Psoas muscle (tissue), 8 donors: ENCODE data around the gene CACNA2D4. TPM values are rescaled to one million over a fixed set of nuclear protein-coding genes. Genes with fewer than 3 reads are reported as not detected.

Experiments
- ATAC-seq, 4 donors: fragments of 200-7000 bp; cut with Tn5 transposase; one replicate each; pipeline ENCODE4 v1.9.1; 2020; ENCODE audit warnings: moderate library complexity in 3 of 4, mild to moderate bottlenecking in 2 of 4
- DNase-seq, 2 donors: peaks; one replicate each; pipeline ENCODE4 v3.0.0-alpha.2; 2020
- H3K27ac ChIP-seq: fragments of 200-600 bp; one replicate; pipeline ENCODE4 v1.8.0; 2022
- H3K27me3 ChIP-seq, 3 donors: fragments of 200-600 bp in 1 of 3; one replicate each; pipeline versions ENCODE4 v1.6.1 to v1.8.0; 2013 to 2022; ENCODE audit warnings: low read length in 2 of 3, mild to moderate bottlenecking in 2 of 3, moderate library complexity in 1 of 3; ENCODE audit not compliant: insufficient read depth in 3 of 3
- H3K36me3 ChIP-seq, 2 donors: fragments of 200-600 bp in 1 of 2; one replicate each; pipeline versions ENCODE4 v1.6.1 to v1.8.0; 2013 to 2022; ENCODE audit warnings: low read depth in 1 of 2, mild to moderate bottlenecking in 1 of 2, moderate library complexity in 1 of 2; ENCODE audit not compliant: insufficient read depth in 1 of 2
- H3K4me1 ChIP-seq: fragments of 200-600 bp; one replicate; pipeline ENCODE4 v1.8.0; 2022
- H3K4me3 ChIP-seq: fragments of 200-600 bp; one replicate; pipeline ENCODE4 v1.8.0; 2022; ENCODE audit warnings: mild to moderate bottlenecking
- H3K9me3 ChIP-seq: fragments of 200-600 bp; one replicate; pipeline ENCODE4 v1.8.0; 2022
- WGBS, 3 donors: extraction: QIAGEN DNeasy Blood & Tissue Kit; methylation state at CpG; one replicate each; pipeline versions ENCODE4 v1.1.6 to v1.1.7; 2013; 5-methylcytosine and 5-hydroxymethylcytosine counted together
- intact Hi-C, 2 donors: fragments of 100-400 bp; cut with DNase I; formaldehyde crosslinking; loops; one replicate each; pipeline versions ENCODE4 v1.11.0 to v1.14.2; 2022
- polyA plus RNA-seq, 3 donors: library from polyadenylated mRNA; stranded (reverse); fragments of 200-250 nt; gene quantifications; one replicate each; pipeline ENCODE4 v1.2.3, GENCODE V29; 2013
- total RNA-seq, 4 donors: library from RNA; stranded (reverse); fragmentation: NEBNext Ultra II Directional in 2 of 4; extraction: Animal tissue kit (Norgen Biotek cat#: 25700) in 2 of 4; gene quantifications; one replicate each; pipeline versions ENCODE4 v1.2.1 to v1.2.4, GENCODE V29; 2021 to 2023
- TF ChIP-seq, protein P1 (sequence below): fragments of 200-600 bp; IDR thresholded peaks from one replicate; pipeline ENCODE4 v1.8.0; 2022; ENCODE audit warnings: antibody characterized with exemption
- donor health status: healthy with polysubstance abuse.
- donor health status: DM: no; HTN: no; CAD: no; lungs with moderate emphysema.
- donor health status: Bipolar disorder and iron deficiency.
- donor health status: healthy.
- donor health status: DM: yes; HTN: yes; CAD: no.
- donor health status: DM: no; HTN: no; CAD: no.
- donor health status: DM: no; HTN: no; CAD: no.
- donor health status: DM: yes; HTN: yes; CAD: no.

The CACNA2D4 gene
- total and polyA plus RNA-seq, 7 donors = 0.74 to 1.8 (median 0.93) TPM

DNA sequence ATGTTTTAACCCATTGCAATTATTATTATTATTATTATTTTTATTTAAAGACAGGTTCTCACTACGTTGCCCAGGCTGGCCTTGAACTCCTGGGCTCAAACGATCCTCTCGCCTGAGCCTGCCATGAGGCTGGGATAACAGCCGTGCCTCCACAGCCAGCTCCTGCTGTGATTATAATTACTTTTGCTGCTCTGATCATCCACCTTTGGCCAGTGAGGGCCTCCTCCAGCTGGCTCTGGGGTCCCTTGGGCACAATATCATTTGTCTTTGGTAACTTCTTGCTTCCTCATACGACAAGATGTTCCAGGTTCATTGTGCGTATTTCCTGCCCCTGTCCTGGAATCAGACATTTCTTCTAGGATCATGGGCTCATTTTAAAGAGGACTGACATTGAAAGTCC is 69.7 kb downstream of the CACNA2D4 start:
- ATAC-seq (no peak), DNase-seq (no peak)
- TF ChIP-seq, protein P1, sequence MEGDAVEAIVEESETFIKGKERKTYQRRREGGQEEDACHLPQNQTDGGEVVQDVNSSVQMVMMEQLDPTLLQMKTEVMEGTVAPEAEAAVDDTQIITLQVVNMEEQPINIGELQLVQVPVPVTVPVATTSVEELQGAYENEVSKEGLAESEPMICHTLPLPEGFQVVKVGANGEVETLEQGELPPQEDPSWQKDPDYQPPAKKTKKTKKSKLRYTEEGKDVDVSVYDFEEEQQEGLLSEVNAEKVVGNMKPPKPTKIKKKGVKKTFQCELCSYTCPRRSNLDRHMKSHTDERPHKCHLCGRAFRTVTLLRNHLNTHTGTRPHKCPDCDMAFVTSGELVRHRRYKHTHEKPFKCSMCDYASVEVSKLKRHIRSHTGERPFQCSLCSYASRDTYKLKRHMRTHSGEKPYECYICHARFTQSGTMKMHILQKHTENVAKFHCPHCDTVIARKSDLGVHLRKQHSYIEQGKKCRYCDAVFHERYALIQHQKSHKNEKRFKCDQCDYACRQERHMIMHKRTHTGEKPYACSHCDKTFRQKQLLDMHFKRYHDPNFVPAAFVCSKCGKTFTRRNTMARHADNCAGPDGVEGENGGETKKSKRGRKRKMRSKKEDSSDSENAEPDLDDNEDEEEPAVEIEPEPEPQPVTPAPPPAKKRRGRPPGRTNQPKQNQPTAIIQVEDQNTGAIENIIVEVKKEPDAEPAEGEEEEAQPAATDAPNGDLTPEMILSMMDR = no peak
- Histone ChIP-seq H3K4me1 (no peaks in the 10 kb centered on the region), H3K9me3 (no peaks in the 10 kb centered on the region), H3K27me3 (no peaks in the 10 kb centered on the region), H3K27ac (no peak overlapping the region), H3K4me3 (no peak overlapping the region), H3K36me3 (no peaks in the 10 kb centered on the region)
- 47 to 66% (median 57%) methylated on average over 6 of the region's 6 CpGs for WGBS, 3 donors
- intact Hi-C loops = no loop called here

DNA sequence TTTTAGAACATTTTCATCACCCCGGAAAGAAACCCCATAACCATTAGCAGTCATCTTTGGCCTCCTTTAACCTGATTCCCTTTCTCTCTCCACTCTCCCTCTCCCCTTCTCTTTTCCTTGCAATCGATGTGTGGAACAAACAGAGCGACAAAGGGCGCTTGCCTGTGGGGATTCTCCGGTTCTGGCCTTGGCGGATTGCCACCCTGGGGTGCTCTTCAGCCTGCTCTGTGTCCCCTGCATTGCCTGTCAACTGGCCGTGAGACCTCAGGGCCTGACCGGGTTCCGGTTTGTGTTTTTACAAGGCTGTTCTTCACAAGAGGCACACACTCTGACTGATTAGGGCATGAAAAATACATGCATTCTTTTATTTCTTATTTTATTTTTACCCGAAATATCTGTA is 70.3 kb downstream of the CACNA2D4 start:
- ATAC-seq = no peak
- H3K4me3 ChIP-seq = no peak overlapping the region

DNA sequence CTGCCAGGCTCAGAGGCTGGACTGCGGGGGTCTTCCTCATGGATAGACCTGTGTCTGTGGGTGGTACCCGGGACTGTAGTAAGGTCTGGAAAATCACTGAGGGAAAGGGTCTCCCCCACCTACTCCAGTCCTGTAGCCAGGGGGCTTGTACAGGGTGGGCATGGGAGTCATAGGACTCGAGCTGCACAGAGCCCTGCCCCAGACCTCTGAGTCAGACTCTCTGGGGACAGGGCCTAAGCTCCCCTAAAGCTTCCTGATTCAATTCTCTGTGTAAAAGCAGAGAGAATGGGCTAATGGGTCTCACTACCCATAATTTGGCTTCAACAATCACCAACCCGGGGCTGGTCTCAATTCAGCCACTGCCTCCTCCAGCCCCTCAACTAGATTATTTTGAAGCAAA is 71.0 kb downstream of the CACNA2D4 start:
- DNase-seq (no peak), ATAC-seq (no peak)
- TF ChIP-seq, protein P1 = no peak
- WGBS, 3 donors = 56 to 80% (median 63%) methylated on average over 4 of the region's 4 CpGs
- no peak overlapping the region for H3K27ac ChIP-seq
- no peaks in the 10 kb centered on the region for H3K9me3 ChIP-seq
- no peaks in the 10 kb centered on the region for H3K36me3 ChIP-seq
- H3K27me3 ChIP-seq = no peaks in the 10 kb centered on the region
- no peaks in the 10 kb centered on the region for H3K4me1 ChIP-seq
- intact Hi-C loops = no loop called here
- no peak overlapping the region for H3K4me3 ChIP-seq

More for the DNA sequence above, 70.3 kb downstream of the CACNA2D4 start:
- Histone ChIP-seq H3K4me1 (no peaks in the 10 kb centered on the region), H3K9me3 (no peaks in the 10 kb centered on the region), H3K27ac (no peak overlapping the region), H3K36me3 (no peaks in the 10 kb centered on the region), H3K27me3 (no peaks in the 10 kb centered on the region)
- DNase-seq = no peak
- intact Hi-C loops = no loop called here
- 64 to 79% (median 74%) methylated on average over 10 of the region's 10 CpGs for WGBS, 3 donors
- TF ChIP-seq, protein P1 = no peak

DNA sequence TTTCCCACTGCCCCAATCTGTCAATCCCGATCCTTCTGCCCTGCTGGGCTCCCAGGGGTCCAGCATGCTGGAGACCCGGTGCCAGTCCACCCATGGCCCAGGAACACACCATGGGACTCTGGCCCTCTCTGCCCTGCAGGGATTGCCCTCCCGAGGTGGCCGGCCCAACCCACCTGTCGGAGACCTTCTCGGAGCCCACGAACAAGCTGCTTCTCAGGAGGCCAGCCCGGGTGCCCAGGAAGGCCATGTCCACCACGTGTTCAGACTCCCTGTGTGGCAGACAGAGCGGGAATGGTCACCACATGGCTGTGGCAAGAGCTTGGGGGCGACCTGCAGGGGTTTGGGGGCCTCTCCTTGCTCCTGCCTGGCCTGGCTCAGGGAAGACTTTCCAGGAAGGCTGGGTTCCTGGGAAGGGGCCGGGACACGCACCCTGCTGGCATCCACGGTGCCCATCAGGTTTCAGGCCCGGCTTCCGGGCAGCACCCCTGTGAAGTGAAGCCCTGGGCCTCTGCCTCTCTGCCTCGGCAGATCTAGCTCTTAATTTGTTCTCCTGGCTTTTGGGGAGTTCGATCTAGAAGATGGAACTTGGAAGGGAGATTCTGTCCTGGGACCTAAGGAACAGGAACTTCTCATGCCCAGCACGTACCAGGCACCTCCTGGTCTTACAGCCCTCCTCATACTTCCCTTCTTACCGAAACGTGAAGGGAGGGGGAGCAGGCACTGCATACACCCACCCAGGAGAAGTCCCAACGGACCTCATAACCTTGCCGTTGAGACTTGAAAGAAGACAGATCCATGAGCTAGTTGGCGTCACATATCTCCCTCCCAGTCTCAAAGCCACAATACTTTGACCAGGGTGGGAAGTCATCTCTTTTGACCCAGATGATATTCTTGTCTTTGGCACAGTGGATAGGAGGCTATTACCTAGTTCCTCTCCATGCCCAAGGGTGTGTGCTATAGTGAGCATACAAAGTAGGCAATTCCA is 71.7 kb downstream of the CACNA2D4 start:
- intact Hi-C loops = no loop called here
- Histone ChIP-seq H3K27me3 (peaks cover 0 to 2% (median 0%) of the 10 kb centered on the region in 3 donors), H3K4me3 (no peak overlapping the region), H3K27ac (no peak overlapping the region), H3K9me3 (no peaks in the 10 kb centered on the region), H3K4me1 (no peaks in the 10 kb centered on the region), H3K36me3 (no peaks in the 10 kb centered on the region)
- ATAC-seq (no peak), DNase-seq (no peak)
- TF ChIP-seq, protein P1 = no peak
- 81 to 90% (median 86%) methylated on average over 23 to 24 of the region's 24 CpGs for WGBS, 3 donors
